NCI-H1417 treated with DMSO at 0.1 percent for 48 hours (cell line): ENCODE measurements around the gene SMG5.
"Not testable (repeated sequence)": the region's sequence is repeated elsewhere in the genome, so short reads cannot be mapped to it uniquely, and the experiment has no call there.

Experiments used
- DNase-seq: peaks from one replicate; lab custom pipeline; 2025; lab: John Stamatoyannopoulos, UW

SMG5 gene, protein sequence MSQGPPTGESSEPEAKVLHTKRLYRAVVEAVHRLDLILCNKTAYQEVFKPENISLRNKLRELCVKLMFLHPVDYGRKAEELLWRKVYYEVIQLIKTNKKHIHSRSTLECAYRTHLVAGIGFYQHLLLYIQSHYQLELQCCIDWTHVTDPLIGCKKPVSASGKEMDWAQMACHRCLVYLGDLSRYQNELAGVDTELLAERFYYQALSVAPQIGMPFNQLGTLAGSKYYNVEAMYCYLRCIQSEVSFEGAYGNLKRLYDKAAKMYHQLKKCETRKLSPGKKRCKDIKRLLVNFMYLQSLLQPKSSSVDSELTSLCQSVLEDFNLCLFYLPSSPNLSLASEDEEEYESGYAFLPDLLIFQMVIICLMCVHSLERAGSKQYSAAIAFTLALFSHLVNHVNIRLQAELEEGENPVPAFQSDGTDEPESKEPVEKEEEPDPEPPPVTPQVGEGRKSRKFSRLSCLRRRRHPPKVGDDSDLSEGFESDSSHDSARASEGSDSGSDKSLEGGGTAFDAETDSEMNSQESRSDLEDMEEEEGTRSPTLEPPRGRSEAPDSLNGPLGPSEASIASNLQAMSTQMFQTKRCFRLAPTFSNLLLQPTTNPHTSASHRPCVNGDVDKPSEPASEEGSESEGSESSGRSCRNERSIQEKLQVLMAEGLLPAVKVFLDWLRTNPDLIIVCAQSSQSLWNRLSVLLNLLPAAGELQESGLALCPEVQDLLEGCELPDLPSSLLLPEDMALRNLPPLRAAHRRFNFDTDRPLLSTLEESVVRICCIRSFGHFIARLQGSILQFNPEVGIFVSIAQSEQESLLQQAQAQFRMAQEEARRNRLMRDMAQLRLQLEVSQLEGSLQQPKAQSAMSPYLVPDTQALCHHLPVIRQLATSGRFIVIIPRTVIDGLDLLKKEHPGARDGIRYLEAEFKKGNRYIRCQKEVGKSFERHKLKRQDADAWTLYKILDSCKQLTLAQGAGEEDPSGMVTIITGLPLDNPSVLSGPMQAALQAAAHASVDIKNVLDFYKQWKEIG

GRCh38 chr1:156282479-156283222, at the start of gene SMG5:
SMG5 (minus strand) TSS chr1:156282825; CDS start chr1:156282680, 145 bp downstream.
- DNase-seq: peak; percentile 92

DNA sequence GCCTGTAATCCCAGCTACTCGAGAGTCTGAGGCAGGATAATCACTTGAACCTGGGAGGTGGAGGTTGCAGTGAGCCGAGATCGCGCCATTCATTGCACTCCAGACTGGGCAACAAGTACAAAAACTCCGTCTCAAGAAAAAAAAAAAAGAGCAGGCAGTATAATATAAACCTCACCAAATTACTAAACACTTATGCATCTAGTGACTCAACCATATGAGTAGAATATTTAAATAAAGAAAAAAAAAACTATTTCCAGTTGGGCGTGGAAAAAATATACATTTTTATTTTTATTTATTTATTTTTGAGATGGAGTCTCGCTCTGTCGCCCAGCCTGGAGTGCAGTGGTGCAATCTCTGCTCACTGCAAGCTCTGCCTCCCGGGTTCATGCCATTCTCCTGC, 40.6 kb upstream of the SMG5 start:
- not testable (repeated sequence) for DNase-seq

- no peak for DNase-seq
Measured at GRCh38 chr1:156320560-156320959, 37.9 kb upstream of the SMG5 start.

- DNase-seq: no peak
Measured at GRCh38 chr1:156319664-156320063, 37.0 kb upstream of the SMG5 start.

DNA sequence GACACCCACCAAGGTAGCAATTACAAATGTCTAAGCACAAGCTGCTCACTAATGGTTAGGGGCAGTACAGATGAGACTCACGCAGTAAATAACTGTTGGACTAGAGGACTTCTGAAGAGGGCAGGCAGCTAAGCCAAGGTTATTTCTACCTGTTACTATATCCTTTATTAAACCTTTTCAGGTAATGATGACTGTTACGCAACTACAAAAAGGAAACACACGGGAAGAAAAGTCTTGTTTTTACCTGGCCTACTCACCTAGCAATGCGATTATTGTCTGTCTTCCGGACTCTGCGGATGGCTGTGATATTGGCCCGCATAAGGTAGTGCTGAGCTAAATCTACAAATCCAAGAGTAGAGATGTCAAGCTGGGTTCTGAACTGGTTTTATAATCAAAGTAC, 34.3 kb upstream of the SMG5 start:
- DNase-seq: no peak

DNA sequence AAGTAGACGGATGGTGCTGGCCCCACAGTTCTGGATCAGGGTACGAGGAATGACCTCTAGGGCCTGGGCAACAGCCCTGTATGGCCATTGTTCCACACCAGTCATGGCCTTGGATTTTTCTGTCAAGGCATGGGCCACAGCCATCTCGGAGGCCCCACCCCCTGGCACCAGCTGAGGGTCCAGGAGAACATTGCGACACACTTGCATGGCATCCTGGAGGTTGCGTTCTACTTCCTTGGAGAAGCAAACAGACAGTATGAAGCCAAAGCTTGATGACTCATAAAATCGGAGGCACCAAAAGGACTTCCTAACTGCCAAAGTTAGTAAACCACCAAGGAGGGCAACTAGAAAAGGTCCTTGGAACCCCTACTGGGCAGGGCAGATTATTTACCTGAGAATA, 28.3 kb upstream of the SMG5 start:
- DNase-seq: no peak

DNA sequence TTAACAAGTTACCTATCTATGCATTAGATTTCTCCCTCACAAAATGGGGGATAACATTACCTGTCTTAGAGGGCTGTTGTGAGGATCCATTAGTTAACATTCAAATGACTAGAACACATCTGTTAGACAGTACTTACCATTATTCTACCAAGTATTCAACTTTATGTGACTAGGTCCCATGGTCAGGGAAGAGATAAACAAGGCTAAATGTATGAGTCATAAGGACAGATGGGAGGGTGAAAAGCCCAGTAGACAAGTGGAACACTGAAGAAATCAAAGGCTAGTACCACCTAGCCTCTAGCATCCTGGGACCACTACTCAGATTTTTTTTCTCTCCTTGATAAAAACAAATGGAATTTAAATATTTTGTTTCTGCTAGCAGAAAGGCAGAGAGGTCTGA, 25.5 kb upstream of the SMG5 start:
- no peak for DNase-seq

DNA sequence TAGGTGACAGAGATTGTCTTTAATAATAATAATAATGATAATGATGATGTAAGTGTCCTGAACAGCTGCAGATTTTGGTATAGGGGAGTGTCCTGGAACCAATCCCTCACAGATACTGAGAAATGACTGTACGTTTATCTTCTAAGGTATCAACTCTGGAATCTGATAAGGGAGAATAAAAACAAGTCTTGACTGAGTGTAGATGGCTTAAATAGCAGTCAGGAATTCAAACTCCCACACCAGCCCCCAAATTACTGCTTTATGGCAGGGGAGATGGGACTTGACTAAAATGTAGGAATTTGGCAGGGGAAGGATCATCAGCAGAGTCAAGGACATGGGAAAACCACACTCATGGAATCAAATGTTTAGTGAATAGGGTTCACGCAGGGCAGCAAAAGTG, 22.6 kb upstream of the SMG5 start:
- DNase-seq: no peak

GRCh38 chr1:156303241-156303640, 20.6 kb upstream of the SMG5 start:
- no peak for DNase-seq

GRCh38 chr1:156298852-156299357, 16.3 kb upstream of the SMG5 start, which contains the start of gene VHLL:
VHLL (minus strand) TSS chr1:156299307; CDS start chr1:156299189, 118 bp downstream.
- DNase-seq: no peak

DNA sequence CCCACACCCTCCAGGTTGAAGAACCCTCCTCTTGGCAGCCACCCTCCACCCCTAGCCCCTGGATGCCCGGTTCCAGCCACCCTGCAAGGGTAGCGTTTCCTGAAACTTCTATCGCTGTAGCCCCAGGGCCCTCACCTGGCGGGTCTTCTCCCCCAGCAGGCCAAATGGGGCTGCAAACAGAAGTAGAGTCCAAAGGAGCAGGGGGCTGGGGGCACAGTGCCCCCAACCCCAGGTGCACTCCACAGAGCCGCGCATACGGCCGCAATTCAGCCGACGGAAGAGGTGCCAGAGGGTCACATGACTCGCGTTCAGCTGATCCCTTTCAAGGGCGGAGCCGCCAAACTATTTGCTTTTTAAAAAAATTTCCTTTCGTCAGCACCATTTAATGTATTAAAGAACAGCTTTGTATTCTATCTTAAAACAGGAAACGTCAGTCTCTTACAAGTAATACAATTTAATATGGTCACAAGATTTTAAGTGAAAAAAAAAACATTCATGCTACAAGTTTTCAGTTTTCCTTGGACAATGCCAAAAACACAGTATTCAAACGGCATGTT, 12.8 kb upstream of the SMG5 start, which contains the start of gene GLMP:
GLMP (minus strand) TSS at position 289 of the 557 bp plus-strand sequence; CDS start at position 255, 34 bp downstream.
- DNase-seq: no peak

GRCh38 chr1:156293895-156294294, 11.3 kb upstream of the SMG5 start:
- DNase-seq: no peak

- DNase-seq: no peak
Measured at GRCh38 chr1:156293098-156293434, 10.4 kb upstream of the SMG5 start.

DNA sequence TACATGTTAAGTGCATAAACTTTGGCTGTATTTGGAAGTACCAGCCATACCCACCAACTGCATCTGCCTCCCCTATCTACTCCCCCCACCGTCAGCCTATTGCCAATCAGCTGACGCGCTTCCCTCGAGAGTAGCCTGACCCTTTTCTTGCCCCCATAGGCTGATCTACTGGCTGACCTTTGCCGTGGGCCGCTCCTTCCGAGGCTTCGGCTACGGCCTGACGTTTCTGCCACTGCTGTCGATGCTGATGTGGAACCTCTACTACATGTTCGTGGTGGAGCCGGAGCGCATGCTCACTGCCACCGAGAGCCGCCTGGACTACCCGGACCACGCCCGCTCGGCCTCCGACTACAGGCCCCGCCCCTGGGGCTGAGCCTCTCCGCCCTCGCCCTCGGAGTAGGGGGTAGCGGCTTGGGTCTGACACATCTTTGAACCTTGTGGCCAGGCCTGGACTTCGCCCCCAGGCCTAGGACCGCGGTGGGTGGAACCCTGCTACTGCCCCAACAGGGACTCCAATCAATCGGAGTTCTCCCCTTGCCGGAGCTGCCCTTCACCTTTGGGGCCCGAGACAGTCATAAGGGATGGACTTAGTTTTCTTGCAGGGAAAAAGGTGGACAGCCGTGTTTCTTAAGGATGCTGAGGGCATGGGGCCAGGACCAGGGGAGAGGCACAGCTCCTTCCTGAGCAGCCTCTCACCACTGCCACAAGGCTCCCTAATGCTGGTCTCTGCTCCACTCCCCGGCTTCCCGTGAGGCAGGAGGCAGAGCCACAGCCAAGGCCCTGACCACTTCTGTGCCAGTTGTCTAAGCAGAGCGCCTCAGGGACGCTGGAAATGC, 8.8 kb upstream of the SMG5 start:
- no peak for DNase-seq

DNA sequence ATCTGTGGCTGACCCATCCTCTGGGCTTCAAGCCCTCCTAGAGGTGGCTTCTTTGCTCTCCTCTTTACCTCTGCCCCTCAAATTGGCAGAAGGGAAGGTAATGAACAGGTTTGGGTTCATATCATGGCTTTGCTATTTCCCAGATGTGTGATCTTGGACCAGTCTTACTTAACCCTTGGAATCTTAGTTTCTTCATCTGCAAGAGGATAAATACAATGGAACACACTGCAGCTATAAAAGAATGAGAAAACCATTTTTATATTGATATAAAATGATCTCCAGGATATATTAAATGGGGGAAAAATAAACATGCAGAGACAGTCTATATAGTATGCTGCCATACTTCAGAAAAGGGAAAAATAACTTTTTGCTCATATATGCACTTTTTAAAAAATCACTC, 7.2 kb upstream of the SMG5 start:
- DNase-seq: no peak

GRCh38 chr1:156286061-156286460, 3.4 kb upstream of the SMG5 start:
- DNase-seq: no peak

DNA sequence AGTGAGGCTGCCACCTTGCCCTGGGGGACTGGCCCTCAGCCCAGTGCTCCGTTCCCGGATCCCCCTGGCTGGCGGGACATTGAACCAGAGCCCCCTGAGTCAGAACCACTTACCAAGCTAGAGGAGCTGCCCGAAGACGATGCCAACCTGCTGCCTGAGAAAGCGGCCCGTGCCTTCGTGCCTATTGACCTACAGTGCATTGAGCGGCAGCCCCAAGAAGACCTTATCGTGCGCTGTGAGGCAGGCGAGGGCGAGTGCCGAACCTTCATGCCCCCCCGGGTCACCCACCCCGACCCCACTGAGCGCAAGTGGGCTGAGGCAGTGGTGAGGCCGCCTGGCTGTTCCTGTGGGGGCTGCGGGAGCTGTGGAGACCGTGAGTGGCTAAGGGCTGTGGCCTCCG, 2.8 kb upstream of the SMG5 start:
- no peak for DNase-seq

DNA sequence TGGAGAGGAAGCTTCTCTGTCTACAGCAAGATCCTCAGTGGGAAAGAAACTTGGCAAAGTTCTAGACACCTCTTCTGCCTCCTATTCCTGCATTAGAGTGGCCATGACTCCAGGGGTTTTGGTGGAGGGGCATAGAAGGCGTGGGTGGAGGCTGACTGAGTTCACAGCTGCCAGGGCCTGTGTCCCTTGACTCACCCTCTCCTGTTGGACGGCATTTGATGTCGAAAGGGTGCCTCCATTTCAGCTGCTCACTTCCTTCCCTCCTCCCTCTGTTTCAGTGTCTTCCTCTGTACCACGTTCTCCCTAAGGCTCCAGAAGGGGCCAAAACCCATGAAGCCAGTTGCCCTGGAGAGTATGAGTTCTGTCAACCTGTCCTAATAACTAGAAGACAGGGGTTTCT, 2.1 kb upstream of the SMG5 start:
- DNase-seq: no peak

GRCh38 chr1:156284112-156284511, 1.5 kb upstream of the SMG5 start, which contains the start of gene TMEM79:
TMEM79 (plus strand) TSS chr1:156284325; CDS start chr1:156285227, 902 bp downstream.
- no peak for DNase-seq

DNA sequence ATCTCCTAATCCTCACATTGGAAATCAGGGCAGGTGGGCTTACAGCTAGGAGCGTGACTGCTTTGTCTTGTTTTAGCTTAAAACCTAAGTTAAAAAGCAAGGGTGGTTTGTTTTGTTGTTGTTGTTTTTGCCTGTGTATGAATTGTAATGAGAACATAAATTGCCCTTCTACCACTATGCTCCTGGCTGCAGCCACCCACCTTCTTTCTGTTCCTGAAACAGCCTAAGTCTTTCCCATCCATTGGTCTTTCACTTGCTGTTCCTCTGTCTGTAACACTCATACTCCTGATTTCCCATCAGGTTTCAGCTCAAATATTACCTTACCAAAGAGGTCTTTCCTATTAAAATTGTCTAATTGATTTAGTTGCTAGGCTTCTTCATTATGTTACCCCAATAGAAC, 896 bp upstream of the SMG5 start:
- DNase-seq: no peak
